Suprapubic skin (tissue), 4 donors: ENCODE data around the gene COL4A1.

Experiments
- CTCF ChIP-seq, 2 donors: fragments of 200-600 bp in 1 of 2; fragments of 450-650 bp in 1 of 2; sonication (generic) in 1 of 2; IDR thresholded peaks; one replicate each; pipeline ENCODE4 v1.5.1; 2016 to 2019; ENCODE audit warnings: antibody characterized with exemption in 2 of 2, mild to moderate bottlenecking in 1 of 2, moderate library complexity in 1 of 2
- EP300 ChIP-seq: sonication (generic); formaldehyde crosslinking; IDR thresholded peaks from one replicate; pipeline ENCODE4 v1.6.1; 2017; ENCODE audit warnings: antibody characterized with exemption
- POLR2A ChIP-seq, 2 donors: fragments of 450-650 bp; IDR thresholded peaks; one replicate each; pipeline ENCODE4 v1.6.1; 2017; ENCODE audit warnings: antibody characterized with exemption in 2 of 2, mild to moderate bottlenecking in 2 of 2, moderate library complexity in 2 of 2
- POLR2AphosphoS5 ChIP-seq, 3 donors: sonication (generic); formaldehyde crosslinking; IDR thresholded peaks; one replicate each; pipeline ENCODE4 v1.6.1; 2017; ENCODE audit warnings: antibody characterized with exemption in 3 of 3

DNA sequence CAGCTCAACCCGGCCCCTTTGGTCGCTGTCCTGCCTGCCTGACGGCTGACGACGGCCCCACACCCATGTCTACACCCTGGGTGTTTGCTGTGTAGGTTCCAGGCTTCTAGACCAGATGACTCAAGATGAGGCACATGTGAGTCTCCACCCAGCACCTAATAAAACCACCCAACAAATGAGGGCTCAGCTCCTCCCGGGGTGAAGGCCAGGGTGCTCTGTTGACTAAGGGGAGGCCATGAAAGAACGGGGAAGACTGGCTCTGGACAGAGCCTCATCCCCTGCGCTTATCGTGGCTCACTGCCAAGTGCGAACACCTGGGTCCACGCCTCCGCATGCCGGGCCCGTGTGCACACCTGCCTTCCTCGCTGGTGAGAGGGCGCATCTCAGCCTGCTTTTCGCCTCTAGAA is 39.7 kb upstream of the COL4A1 start:
- TF ChIP-seq CTCF (IDR thresholded peaks at IDR 0.05) (no peak), EP300 (no peak), POLR2AphosphoS5 (IDR thresholded peaks at IDR 0.05) (no peak), POLR2A (IDR thresholded peaks at IDR 0.05) (no peak)
